Vagina (tissue), 2 donors: ENCODE measurements around the gene LITAFD.

ENCODE experiments used
- CTCF ChIP-seq, 3 experiments: fragments of 450-650 bp in 2 of 3; fragments of 200-600 bp in 1 of 3; sonication (generic) in 1 of 3; IDR thresholded peaks; one replicate each; pipeline ENCODE4 v1.5.1; 2017 to 2019; ENCODE audit warnings: antibody characterized with exemption in 3 of 3, mild to moderate bottlenecking in 2 of 3, moderate library complexity in 2 of 3
- POLR2A ChIP-seq, 2 donors: fragments of 450-650 bp; IDR thresholded peaks; one replicate each; pipeline ENCODE4 v1.6.1; 2017; ENCODE audit warnings: antibody characterized with exemption in 2 of 2, mild to moderate bottlenecking in 2 of 2, moderate library complexity in 2 of 2

GRCh38 chr16:8887952-8888560 lies 5.9 kb downstream of the LITAFD start:
- TF ChIP-seq CTCF (IDR thresholded peaks at IDR 0.05) (no peak), POLR2A (IDR thresholded peaks at IDR 0.05) (no peak)
